Kidney epithelial cell (primary cell): ENCODE data around the gene CRHR1. TPM values are rescaled to one million over a fixed set of nuclear protein-coding genes. Genes with fewer than 3 reads are reported as not detected.

Experiments
- DNase-seq: peaks from one replicate; pipeline ENCODE4 v3.0.0-alpha.2; 2010; ENCODE audit warnings: low read depth
- H3K27me3 ChIP-seq: 2 replicates; pipeline ENCODE4 v1.6.0; 2011; ENCODE audit warnings: low read length; ENCODE audit not compliant: control insufficient read depth, insufficient read depth
- H3K36me3 ChIP-seq: 2 replicates; pipeline ENCODE4 v1.5.1; 2011; ENCODE audit warnings: low read length; ENCODE audit not compliant: control insufficient read depth, insufficient read depth
- H3K4me3 ChIP-seq: 2 replicates; pipeline ENCODE4 v1.5.1; 2011; ENCODE audit warnings: low read depth, mild to moderate bottlenecking, control low read depth, low read length
- total RNA-seq: library from RNA; depleted of rRNA; stranded (reverse); fragments of >200 nt; gene quantifications from 2 replicates; pipeline ENCODE4 v1.2.3, GENCODE V29; 2015
- TF ChIP-seq, protein P1 (sequence below): IDR thresholded peaks from 2 replicates; pipeline ENCODE4 v1.5.1; 2011; ENCODE audit warnings: mild to moderate bottlenecking, moderate library complexity, low read length, control low read depth, inconsistent platforms; ENCODE audit not compliant: insufficient read depth, poor library complexity, severe bottlenecking

Gene CRHR1
- total RNA-seq, 1 donor from 2014 or later = not detected

DNA sequence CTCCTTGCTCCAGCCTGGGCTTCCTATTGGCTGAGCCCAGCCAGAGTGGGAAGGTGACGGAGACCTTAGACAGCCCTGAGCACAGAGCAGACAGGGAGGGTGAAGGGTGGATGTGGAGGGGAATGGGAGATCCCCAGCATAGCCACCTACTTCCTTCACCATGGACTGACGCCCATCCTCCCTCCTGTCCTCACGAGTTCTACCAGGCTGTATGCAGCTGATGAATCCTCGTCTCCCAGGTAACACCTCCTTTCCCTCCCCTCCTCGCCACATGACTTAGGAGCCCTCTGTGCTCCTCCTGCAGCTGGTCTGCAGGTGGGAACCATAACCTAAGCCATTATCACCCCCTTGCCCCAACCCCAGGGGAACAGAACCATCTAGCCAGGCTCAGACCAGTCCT lies 9.0 kb upstream of the CRHR1 start:
- Histone ChIP-seq H3K27me3 (peaks cover 20% of the 10 kb centered on the region), H3K4me3 (no peak overlapping the region), H3K36me3 (no peaks in the 10 kb centered on the region)
- TF ChIP-seq, protein P1, sequence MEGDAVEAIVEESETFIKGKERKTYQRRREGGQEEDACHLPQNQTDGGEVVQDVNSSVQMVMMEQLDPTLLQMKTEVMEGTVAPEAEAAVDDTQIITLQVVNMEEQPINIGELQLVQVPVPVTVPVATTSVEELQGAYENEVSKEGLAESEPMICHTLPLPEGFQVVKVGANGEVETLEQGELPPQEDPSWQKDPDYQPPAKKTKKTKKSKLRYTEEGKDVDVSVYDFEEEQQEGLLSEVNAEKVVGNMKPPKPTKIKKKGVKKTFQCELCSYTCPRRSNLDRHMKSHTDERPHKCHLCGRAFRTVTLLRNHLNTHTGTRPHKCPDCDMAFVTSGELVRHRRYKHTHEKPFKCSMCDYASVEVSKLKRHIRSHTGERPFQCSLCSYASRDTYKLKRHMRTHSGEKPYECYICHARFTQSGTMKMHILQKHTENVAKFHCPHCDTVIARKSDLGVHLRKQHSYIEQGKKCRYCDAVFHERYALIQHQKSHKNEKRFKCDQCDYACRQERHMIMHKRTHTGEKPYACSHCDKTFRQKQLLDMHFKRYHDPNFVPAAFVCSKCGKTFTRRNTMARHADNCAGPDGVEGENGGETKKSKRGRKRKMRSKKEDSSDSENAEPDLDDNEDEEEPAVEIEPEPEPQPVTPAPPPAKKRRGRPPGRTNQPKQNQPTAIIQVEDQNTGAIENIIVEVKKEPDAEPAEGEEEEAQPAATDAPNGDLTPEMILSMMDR = no peak
- no peak for DNase-seq

DNA sequence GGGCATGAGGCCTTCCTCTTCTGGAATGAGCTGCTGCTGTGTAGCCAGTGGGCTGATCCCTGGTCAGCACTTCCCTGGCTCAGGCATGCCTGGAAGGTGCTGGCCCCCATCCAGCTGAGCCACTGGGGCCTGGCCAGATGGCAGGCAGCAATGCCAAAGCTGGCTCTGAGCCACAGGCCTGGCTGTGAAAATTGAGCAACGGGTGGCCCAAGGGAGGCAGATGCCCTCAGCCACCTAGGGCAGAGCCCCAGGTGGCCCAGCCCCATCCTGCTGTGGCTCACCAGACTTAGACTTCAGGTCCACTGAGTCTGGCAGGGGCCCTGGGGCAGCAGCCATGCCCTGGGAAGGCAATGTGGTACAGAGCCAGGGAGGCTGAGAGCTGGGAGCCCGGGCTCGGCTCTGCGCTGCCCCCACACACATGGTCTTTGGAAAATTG lies 8.5 kb upstream of the CRHR1 start:
- H3K27me3 ChIP-seq = peaks cover 23% of the 10 kb centered on the region
- H3K36me3 ChIP-seq = no peaks in the 10 kb centered on the region
- TF ChIP-seq, protein P1 = no peak
- no peak for DNase-seq
- no peak overlapping the region for H3K4me3 ChIP-seq

DNA sequence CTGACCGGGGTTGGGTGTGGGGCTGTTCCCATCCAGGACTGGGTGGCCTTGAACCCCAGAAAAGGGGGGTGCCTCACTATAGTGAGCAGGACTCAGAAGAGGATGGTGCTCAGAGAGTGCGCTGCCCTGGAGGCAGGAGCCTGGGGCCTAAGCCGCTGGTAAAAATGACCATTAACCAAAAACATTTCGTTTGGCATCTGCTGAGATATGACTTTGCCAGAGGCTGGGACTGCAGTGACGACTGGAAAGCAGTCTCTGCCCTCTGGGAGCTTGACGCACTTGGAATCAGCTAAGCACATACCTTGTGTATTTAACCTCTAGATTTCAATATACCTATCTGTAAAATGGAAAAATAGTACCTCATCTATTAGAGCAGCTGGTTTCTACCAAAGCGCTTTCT lies 7.2 kb upstream of the CRHR1 start:
- peaks cover 25% of the 10 kb centered on the region for H3K27me3 ChIP-seq
- DNase-seq = no peak
- no peak overlapping the region for H3K4me3 ChIP-seq
- no peaks in the 10 kb centered on the region for H3K36me3 ChIP-seq
- TF ChIP-seq, protein P1 = no peak

DNA sequence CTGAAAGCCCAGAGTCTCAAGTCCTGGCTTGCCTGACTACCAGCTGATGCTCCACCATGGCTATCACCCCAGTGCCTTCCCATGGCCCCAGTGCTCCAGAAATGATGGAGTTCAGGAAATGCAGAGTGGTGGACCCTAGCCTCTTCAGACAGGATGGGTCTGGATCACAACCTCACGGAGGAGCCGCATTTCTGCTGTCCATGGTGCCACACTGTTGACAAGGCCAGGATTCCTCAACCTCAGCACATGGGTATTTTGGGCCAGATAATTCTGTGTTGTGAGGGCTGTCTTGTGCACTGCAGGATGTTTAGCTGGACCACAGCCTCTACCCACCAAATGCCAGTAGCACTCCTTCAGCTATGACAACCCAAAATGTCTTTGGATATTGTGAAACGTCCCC lies 6.7 kb upstream of the CRHR1 start:
- TF ChIP-seq, protein P1 = no peak
- H3K27me3 ChIP-seq = peaks cover 29% of the 10 kb centered on the region

DNA sequence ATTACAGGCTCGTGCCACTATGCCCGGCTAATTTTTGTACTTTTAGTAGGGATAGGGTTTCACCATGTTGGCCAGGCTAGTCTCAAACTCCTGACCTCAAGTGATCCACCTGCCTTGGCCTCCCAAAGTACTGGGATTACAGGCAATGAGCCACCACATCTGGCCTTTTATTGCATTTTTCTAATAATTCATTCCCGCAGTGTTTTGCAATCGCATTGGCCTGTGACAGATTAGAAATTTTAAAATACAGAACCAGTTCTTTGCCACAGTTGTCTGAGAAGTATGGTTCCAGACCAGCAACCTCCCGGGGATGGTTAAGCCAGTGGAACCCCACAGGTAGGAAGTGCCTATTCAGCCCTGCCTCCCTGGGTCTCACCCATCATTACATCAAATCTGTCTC lies 3.2 kb upstream of the CRHR1 start:
- no peak overlapping the region for H3K4me3 ChIP-seq
- H3K27me3 ChIP-seq = peaks cover 56% of the 10 kb centered on the region
- H3K36me3 ChIP-seq = no peaks in the 10 kb centered on the region
- DNase-seq = no peak
- TF ChIP-seq, protein P1 = no peak

More for the DNA sequence above, 6.7 kb upstream of the CRHR1 start:
- Histone ChIP-seq H3K36me3 (no peaks in the 10 kb centered on the region), H3K4me3 (no peak overlapping the region)
- DNase-seq = no peak

DNA sequence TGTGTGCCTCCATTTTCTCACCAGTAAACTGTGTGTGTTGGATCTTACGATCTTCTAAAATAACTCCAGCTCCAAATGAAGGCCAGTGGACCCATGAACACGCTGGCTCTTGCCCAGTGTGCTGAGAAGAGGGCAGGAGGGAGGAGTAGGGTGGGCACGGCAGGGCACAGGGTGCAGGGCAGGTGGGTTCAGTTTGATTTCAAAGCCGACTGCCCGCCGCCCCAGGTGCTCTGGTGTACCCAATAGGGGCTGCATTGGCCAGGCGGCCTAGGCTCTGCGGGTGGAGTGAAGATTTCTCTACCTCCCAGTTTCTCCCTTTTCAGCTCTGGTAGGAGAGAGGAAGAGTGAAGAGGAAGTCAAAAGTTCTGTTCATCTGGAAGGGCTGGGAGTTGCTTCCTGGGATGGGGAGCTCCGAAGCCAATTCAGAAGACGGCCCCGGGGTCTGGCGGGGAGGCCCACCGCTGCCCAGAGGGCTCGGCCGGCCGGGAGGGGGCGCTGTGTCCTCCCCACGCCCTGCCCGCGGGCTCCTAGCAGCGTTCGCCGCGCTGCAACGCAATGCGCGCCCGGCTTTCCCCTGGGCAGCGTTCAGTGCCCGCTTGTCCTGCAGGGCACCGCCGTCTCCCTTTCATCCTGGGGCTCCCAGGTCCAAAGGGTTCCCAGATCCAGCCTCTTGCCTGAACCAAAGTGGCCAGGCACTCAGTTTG lies 1.1 kb upstream of the CRHR1 start:
- peaks cover 66% of the 10 kb centered on the region for H3K27me3 ChIP-seq
- no peaks in the 10 kb centered on the region for H3K36me3 ChIP-seq
- TF ChIP-seq, protein P1 = peak; percentile 35
- no peak for DNase-seq
- H3K4me3 ChIP-seq = no peak overlapping the region
